ENCODE measurements around the gene ESPN.
A peak's percentile ranks its signal among the peaks of the same experiment; 100 is the strongest.

The ESPN gene

DNA sequence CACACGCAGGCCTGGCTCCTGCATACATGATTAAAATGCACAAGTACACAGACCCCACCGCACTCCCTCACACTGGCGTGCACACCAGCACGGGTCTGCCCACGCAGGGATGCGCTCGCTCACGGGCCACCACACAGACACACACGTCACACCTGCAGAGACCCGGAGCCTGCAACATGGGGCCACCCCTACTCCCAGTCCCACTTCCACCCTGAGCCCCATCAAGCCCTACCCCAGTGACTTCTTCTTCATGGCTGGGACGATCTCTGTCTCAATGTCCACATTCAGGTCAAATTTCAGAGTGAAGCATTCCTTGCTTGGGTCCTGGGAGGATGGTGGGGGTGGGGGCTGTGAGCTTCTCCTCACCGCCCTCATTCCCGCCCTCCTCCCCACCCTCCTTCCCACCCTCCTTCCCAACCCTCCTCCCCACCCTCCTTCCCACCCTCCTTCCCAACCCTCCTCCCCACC lies 50.3 kb downstream of the ESPN start:
- DNase-seq: no peak

DNA sequence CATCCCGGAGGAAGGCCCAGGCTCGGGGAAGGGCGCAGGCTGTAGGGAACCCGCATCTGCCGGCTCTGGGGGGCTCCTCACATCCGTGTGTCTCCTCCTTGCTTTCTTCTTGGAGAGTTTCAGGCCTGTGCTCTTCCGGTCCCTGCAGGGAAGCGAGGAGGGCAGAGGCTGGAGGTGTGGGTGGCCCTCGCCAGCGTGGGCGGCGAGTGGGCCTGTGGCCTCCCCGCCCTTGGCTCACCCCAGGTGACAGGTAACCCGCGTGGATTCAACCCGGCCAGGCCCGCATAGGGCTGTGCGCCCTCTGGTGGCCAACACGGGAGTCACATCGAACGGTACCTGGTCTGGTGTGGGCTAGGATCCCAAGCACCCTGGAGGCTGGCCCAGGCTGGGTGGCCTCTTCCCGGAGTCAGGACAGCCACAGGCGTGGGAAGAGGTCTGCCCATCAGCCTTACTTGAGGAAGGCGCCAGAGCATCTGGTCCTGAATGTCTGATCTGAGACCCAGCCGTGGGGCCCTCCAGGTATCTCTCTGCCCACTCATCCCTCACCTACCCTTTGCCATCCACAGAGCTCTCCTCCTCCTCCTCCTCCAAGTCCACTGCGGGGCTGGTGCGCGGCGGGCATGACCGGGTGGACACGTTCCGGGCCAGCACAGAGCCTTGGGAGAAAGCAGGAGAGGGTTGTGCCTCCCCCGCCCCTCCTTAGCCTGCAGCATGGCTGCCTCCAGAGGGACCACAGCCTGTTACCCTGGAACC lies 51.0 kb downstream of the ESPN start:
- peak in 27 of 58 donors; percentile 5 to 70 (median 29) for DNase-seq

DNA sequence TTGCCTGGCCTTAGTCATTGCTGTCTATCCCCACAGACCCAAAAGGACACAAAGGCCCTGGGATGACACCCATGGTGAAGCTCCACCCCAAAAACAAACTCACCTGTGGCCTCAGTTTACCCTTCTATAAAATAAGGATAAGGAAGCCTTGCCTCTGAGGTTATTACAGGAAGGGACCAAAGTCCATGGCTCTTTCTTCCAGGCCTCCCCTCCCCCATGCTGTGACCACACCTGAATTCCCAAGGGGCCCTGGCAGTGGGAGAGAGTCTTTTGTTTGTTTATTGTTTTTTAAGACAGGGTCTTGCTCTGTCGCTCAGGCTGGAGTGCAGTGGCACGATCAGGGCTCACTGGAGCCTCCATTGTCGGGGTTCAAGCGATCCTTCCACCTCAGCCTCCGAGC lies 51.9 kb downstream of the ESPN start:
- DNase-seq: no peak

DNA sequence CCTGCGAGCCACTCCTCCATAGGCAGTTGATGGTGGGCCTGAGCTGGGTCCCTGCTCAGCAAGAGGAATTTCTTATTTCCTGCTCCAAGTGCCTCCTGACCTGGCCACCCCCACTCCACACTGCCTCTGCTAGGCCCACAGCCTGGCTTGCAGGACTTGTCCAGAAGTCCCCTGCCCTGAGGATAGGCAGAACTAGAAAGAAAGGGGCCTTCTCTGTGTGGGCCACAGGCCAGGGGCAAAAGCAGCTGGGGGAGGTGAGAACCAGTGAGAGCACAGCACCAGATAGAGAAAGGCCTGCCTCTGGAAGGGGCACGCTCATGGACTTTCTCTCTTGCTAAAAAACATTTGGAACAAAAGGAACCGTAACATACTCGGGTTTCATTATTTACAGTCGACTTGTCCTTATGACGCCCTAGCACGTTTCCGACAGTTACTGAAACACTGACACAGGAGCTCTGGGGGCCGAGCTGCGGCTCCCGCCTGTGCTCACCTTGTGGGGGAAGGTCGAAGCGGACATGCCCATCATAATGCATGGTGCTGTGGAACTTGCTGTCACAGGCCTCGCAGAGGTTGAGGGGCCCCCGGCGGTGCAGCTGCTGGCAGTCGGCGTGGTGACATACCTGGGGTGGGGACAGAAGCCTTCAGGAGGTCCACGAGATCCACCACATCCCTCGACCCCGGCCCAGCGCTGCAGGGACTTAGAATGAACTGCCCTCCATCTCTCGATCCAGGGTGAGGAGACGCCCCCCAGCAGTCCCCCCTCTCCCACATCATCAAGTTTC lies 52.7 kb downstream of the ESPN start:
- no peak for DNase-seq

DNA sequence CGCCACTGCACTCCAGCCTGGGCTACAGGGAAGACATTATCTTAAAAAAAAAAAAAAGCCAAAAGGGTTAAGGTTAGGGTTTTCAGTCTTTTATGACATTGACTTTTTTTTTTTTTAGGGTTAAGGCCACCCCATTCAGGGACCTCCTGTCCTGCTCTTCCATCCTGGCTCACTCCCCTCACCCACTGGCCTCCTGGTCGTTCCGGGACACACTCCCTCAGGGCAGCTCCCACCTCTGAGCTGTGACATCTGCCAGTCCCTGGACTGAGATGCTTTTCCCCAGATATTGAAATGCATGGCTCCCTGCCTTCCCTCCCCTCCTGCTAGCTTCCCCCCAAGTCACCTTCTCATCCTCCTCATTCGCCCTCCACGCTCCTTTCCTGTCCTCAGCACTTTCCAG lies 57.2 kb downstream of the ESPN start:
- DNase-seq: no peak

DNA sequence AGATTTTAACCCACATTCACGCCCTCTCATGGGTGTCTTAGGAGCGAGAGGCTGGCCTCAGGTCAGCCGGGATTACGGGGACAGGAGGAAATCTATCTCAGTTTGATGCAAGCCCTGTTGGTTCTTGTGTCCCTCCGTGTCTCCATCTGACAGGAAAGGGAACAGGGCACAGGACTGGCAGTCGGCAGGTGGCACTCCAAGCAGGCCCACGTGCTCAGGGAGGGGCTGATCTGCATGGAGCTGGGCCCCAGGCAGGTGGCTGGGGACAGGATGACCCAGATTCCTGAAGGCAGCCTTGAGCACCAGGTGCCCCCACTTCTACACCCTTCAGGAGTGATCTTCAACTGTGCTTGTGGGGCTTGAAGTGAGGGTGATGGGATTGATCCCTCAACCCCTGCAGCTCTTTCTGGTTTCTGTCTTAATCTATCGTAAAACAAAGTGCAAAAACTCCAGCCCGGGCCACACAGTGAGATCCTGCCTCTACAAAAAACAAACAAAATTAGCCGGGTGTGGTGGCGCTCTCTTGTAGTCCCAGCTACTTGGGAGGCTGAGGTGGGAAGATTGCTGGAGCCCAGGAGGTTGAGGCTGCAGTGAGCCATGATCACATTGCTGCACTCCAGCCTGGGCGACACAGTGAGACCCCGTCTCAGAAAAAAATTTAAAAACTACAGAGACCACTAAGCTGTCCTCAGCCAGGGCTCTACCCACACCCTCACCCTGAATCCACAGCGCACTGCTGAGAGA lies 58.6 kb downstream of the ESPN start:
- no peak for DNase-seq

DNA sequence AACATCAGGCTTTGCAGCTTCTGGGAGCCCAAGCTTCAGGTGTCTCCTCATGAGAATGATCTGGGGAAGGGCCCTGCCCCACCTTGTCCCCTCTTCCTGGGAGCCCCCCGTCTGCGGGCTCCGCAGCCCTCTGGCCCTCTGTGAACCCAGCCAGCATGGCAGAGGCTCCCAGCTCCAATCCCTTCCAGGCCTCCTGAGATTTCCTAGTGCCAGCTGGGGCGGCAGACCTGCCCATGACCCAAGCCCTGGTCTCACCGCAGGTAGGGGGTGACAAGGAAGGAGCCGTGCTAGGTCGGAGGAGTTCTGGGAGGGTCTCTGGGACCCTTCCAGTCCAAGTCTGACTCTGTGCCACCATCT lies 59.2 kb downstream of the ESPN start:
- DNase-seq: no peak

DNA sequence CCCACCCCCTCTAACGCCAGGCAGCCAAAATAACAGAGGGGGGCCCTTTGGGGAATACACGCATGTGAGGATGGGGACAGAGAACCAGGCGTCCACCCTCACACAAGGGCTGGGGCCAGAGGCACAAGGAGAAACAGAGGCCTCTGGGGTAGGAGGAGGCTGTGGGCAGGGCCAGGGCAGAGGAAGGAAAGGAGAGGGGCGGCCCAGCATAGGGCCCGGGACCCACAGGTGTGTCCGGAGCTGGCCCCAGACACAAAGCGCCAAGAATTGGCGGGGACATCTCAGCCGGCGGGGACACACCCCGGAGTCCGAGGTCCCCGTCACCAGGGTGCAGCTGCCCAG lies 60.2 kb downstream of the ESPN start:
- no peak for DNase-seq

DNA sequence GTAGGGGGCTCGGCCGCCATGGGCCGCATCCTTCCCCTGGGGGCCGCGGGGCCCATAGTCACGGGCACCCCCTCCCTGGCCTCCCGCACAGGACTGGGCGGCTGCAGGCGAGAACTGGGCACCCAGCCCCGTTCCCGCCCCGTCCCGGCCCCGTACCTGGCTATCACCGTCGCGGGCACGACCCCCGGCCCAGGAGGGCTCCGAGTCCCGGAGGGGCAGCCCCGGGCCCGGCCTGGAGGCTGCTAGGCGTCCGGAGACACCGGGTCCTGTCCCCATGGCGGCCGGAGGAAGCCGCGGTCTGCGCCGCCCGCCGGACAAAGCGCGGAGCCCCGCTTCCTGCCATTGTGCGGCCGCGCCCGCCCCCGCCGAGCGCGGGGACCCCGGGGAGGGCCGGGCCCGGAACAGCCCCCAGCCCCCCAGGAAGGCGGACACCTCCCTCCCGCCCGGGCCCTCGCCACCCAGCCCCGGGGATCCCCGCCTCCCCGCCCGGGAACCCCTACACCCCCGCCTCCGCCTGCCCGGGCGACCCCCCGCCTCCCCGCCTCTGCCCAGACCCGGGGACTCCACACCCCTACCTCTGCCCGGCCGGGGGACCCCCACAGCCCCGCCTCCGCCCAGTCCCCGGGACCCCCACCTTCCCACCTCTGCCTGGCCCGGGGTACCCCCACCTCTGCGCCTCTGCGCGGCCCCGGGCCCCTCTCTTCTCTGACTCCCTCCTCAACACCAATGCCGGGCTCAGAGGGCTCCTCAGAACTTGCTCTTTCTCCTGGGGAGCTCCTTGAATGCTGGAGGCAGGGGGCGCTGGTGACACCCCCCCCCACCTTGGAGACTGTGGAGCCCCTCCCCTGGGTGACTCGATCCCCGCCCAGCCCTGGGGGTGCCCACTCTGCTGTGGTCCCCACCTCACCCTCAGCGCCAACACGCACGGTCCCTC lies 60.9 kb downstream of the ESPN start:
- DNase-seq: no peak

DNA sequence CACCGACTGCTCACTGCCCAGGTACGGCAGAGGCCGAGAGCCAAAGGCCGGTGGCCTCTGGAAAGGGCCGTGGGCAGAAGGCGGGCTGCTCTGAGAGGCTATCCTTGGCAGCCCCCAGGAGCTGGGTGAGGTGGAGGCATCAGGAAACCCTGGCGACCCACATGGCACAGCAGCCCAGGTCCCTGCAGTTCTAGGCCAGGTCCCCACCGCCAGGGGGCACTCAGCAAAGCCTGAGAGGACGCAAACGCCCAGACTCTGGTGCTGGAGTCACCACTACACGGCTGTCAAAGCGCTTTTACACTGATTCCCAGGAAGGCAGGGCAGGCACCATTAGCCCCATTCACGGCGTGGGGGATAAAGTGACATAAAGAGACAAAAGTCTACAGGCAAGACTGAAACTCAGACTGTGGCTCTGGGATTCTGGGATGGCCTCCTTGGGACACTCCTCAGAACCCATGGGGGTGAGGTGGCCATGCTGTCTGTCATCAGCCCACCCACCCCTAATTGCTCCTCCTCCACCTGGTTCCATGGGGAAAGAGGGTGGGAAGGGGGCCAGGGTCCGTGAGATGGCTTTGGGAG lies 61.9 kb downstream of the ESPN start:
- DNase-seq: peak in 51 of 58 donors; percentile 16 to 84 (median 46)

DNA sequence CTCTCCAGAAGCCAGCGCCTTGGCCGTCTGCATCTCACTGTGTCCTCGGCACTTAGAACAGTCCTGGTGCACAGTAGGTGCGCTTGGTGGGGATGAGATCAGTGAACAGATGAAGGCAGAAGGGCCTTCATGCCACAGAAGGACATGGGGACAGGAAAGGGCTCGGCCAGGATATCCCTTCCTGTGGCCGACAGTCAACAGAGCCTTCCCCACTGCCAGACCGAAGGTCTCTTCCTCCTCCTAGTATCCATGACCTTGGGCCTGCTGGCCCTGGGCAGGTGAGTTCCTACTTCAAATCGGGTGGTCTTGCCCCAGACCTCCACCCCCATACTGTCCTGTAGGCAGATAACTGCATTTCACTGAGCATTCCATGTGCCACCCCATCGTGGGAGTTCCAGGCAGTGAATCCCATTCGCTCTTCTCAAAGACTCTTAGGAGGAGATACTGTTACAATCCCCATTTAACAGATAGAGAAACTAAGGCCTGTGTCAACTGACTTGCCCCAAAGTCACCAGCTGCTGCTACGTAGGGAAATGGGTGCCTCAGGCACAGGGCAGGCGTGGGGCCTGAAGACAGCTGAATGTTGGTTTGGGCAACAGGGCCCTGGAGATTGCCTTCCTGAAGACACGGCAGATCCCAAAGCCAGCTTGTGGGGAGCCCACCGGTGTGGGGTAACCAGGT lies 63.4 kb downstream of the ESPN start:
- no peak for DNase-seq

DNA sequence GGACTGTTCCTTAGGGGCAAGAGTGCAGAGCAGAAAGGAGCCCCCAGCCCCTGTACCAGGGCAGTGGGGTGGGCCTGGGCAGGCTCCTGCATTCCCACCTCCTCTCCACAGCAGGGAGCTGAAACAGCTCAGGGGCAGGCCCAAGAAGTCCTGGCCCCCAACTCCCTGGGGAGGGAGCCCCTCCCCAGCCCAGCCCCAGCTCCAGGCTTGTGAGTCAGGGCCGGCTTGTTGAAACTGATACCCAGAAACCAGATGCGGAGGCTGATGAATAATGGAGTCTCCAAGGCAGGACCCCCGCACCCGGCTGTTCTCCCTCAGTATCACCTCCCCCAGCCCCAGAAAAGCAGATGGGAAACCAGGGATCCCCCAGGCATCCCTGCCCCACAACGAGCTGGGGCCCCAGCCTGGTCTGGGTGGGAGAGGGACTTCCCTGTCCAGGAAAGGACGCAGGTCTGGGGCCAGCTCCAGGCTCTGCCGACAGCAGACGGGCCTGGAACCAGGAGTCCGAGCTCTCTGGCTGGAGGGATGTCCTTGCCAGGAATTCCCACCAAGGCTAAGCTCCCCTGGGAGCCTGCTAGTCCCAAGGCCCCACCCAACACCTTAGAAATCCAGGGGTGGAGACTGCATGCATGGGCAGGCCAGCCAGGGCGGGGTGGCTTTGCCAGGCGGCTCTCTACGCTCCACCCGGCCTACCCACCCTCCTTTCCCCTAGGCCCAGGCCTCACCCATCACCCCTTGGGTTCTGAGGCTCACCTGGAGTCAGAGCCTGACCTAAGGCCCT lies 64.2 kb downstream of the ESPN start:
- DNase-seq: no peak

DNA sequence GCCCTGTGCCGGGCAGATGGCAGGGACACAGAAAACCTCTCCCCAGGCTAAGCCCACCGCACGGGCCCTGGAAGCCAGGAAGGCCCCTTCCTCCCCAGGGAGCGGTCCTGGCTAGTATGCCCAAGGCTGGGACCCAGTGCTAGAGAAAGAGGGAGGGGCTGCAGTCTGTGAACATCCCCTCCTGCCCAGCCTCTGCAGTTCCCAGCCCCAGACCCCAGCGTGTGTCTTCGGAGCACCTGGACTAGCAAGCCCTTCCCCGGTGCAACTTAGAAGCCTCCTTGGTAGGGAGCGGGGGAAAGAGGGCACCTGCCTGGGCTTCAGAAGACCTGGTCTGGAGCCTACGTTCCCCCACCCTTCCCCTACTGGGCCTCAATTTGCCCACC lies 64.8 kb downstream of the ESPN start:
- DNase-seq: no peak

DNA sequence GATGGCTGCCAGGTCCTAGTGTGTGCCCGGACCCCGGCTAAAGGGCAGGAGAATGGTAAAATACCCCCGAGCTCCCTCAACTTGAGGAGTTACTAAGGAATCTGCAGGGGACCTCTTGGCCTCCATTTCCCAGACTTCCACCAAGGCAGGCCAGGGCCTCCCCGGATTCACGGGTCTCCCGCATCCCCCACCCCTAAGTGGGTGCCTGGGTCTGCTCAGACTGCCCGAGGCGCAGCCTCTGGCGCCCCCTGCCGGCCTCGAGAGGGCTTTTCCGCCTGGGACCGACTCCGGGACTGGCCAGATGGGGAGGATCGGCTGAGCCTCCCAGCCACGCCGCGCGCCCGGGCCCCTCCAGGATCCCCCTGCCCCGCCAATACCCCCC lies 65.2 kb downstream of the ESPN start:
- DNase-seq: peak in 45 of 58 donors; percentile 4 to 76 (median 24)

DNA sequence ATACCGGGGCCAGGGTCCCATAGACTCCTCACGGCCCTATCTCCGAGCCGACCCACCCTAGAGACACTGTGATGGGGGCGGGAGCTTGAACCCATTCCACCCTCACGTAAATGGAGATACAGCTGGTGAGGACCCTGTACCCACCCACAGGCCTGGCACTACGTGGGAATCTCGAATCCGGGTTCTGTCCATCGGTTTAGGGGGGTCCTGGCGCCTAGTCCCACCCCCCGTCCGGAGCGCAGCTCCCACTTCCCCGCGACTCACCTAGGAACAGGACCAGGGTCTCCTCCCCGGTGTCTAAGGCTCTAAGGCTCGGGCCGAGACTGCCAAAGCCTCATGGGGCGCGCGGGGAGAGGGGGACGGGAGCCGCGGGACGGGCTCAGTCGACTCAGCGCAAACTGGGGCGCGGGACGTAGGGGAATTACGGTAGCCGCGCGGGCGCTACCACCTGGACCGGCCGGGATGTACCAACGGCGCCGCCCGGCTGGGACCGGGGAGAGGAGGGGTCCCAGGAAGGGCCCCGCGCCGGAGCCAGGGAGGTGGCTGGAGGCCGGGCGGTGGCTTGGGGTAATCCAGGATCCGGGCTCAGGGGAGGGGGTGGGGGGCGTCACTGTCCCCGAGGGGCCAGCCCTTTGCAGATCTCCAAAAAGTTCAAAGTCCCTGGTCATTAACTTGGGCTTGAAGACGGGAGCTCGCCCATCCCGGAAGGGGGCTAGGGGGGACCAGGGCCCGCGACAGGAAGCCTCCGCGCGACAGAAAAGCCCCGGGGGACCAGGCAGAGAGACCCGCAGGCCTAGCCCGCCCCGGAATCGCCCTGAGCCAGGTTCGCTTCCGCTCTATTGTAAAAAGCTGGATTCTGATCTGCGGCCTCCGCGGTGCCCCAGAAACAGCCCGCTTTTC lies 65.9 kb downstream of the ESPN start:
- peak in 16 of 58 donors; percentile 8 to 61 (median 26) for DNase-seq

DNA sequence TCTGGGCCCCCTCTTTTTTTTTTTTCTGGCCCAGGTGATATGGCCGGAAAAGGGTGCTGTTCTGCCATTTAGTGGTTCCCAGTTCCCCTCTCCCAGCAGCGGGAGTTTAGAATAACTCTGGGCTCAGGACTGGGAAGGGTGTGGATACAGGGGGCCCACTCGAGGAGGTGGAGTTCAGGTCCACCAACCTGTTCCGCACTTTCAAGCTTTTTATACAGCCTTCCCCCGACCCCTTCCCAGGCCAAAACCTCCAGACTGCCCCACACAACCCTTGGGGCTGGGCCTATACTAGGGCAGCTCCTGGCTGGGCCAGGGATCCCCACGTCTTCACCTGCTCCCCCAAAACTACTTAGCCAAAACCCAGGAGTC lies 66.5 kb downstream of the ESPN start:
- DNase-seq: no peak

DNA sequence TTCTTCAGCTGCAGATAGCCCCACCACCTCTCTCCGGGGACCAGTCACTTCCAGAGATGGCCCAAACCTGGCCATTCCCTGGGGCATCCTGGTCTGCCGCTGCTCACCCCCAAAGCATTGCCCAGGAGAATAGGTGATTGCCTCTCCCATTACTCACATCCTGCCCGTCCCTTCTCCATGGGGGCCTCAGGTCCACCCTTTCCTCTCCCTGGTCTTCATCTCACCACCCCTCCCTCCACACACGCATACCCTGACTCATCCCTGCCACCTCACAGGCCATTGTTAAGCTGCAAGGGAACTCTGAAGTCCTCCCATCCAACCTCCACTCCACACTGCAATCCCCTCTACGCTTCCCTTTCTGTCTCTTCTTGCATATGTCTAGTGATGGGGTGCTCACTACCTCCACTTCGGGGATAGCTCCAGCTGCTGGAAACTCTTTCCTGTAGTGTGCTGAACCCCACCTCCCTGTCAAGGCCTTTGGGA lies 66.9 kb downstream of the ESPN start, which contains the start of gene PLEKHG5:
Gene PLEKHG5 (minus strand): TSS at position 188 of the 483 bp plus-strand sequence. CDS start 14,096 bp downstream, outside the sequence.
- DNase-seq: no peak

DNA sequence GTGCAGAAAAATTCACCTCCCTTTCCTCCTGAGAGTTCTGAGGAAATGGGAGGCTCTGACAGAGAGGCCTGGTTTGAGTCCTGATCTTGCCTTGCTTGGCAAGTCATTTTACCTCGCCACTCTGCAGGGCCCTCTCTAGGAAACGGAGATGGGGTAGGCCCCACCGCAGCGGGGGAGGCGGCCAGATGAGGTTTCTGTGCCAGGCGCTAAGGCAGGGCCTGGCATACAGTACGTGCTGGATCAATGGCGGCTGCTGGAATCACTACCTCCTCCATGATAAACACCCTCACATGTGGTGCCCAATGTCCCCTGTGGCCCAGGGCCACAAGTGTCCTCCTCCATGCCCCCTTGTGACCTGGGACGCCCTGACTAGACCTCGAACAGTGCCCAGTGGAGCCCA lies 67.4 kb downstream of the ESPN start:
- no peak for DNase-seq
